Measurements from ENCODE around the gene SLX4IP. TPM values are rescaled to one million over a fixed set of nuclear protein-coding genes. Genes with fewer than 3 reads are reported as not detected.

Gene SLX4IP
- total and polyA plus RNA-seq, 2 of the 13 experiments (the other 11 are each of a cell fraction or from before 2014, with no cell fraction given) = 3.6 to 7.3 TPM

- TF ChIP-seq CHD4 (IDR thresholded peaks at IDR 0.05; ENCODE audit: borderline replicate concordance, low read length) (peak; percentile 96; the same call in 1 of the 2 replicates), ZNF281 (CRISPR knock-in tag; IDR thresholded peaks at IDR 0.05; ENCODE audit: borderline replicate concordance) (no peak; the same call in 1 of the 2 replicates), ZNF770 (CRISPR knock-in tag; IDR thresholded peaks at IDR 0.05) (no peak; the same call in 1 of the 2 replicates), MEIS2 (CRISPR knock-in tag; IDR thresholded peaks at IDR 0.05) (peak; percentile 33; the same call in 1 of the 2 replicates), MTF2 (CRISPR knock-in tag; IDR thresholded peaks at IDR 0.05; ENCODE audit: borderline replicate concordance) (no peak), KAT7 (CRISPR knock-in tag; IDR thresholded peaks at IDR 0.05; ENCODE audit: borderline replicate concordance) (0 out of 2 replicates have a peak, but pooled peaks have one; percentile 54), U2AF2 (IDR thresholded peaks at IDR 0.05; ENCODE audit: low read depth, low read length) (peak; percentile 86), ZNF605 (CRISPR knock-in tag; IDR thresholded peaks at IDR 0.05) (peak; percentile 97), NFYC (CRISPR knock-in tag; IDR thresholded peaks at IDR 0.05) (peak; percentile 27; the same call in 1 of the 2 replicates), ZNF207 (IDR thresholded peaks at IDR 0.05; ENCODE audit: borderline replicate concordance) (no peak), PHF21A (CRISPR knock-in tag; IDR thresholded peaks at IDR 0.05) (peak; percentile 76), HMG20B (CRISPR knock-in tag; conservative IDR thresholded peaks at IDR 0.05) (no peak; the same call in none of the 2 replicates), FOXK1 (CRISPR knock-in tag; IDR thresholded peaks at IDR 0.05; ENCODE audit: borderline replicate concordance, low read depth) (peak; percentile 79; the same call in 1 of the 2 replicates), ZNF816 (CRISPR knock-in tag; IDR thresholded peaks at IDR 0.05; ENCODE audit: borderline replicate concordance) (peak; percentile 85; the same call in 1 of the 2 replicates), SOX5 (CRISPR knock-in tag; IDR thresholded peaks at IDR 0.05; ENCODE audit: borderline replicate concordance) (peak; percentile 42), DR1 (CRISPR knock-in tag; IDR thresholded peaks at IDR 0.05) (peak; percentile 78; the same call in 1 of the 2 replicates), MBD4 (IDR thresholded peaks at IDR 0.05; ENCODE audit: borderline replicate concordance, low read length) (peak; percentile 82; the same call in 1 of the 2 replicates), KLF13 (CRISPR knock-in tag; IDR thresholded peaks at IDR 0.05) (no peak), TFE3 (CRISPR knock-in tag; IDR thresholded peaks at IDR 0.05) (no peak), ETV5 (CRISPR knock-in tag; IDR thresholded peaks at IDR 0.05; ENCODE audit: borderline replicate concordance) (peak; percentile 87), ATF1 (CRISPR knock-in tag; IDR thresholded peaks at IDR 0.05) (peak; percentile 89), ZNF674 (CRISPR knock-in tag; IDR thresholded peaks at IDR 0.05; ENCODE audit: low read depth) (peak; percentile 38; the same call in 1 of the 2 replicates), KMT2A (CRISPR knock-in tag; IDR thresholded peaks at IDR 0.05) (peak; percentile 89), ZNF772 (CRISPR knock-in tag; IDR thresholded peaks at IDR 0.05) (peak; percentile 84)
Observed at GRCh38 chr20:10434832-10435812, at the start of gene SLX4IP (continued).
